SU-DHL-6 (cell line): Measurements from ENCODE around the gene NT5DC4.

Experiments
- H2AFZ ChIP-seq: fragments of 200-600 bp; sonication (generic); 2 replicates; pipeline ENCODE4 v1.6.1; 2014; ENCODE audit warnings: low read depth, mild to moderate bottlenecking, moderate library complexity, mixed read lengths, antibody characterized with exemption, low read length; ENCODE audit not compliant: severe bottlenecking
- H3F3A ChIP-seq: fragments of 200-600 bp; shearing (Covaris generic); 2 replicates; pipeline ENCODE4 v1.6.0; 2016; ENCODE audit warnings: antibody characterized with exemption, mild to moderate bottlenecking; ENCODE audit not compliant: insufficient read depth
- H3K27ac ChIP-seq: fragments of 200-600 bp; sonication (generic); 2 replicates; pipeline ENCODE4 v1.5.1; 2016; ENCODE audit warnings: low read depth, mild to moderate bottlenecking, low read length, moderate library complexity, mixed read lengths
- H3K27me3 ChIP-seq: fragments of 200-600 bp; sonication (generic), shearing (Covaris generic); 2 replicates; pipeline ENCODE4 v1.6.0; 2014; ENCODE audit warnings: mild to moderate bottlenecking, low read length
- H3K36me3 ChIP-seq: fragments of 200-600 bp; sonication (generic); 2 replicates; pipeline ENCODE4 v1.6.1; 2014; ENCODE audit warnings: mild to moderate bottlenecking, low read length, mixed read lengths
- H3K4me2 ChIP-seq: fragments of 300-600, 200-600 bp; shearing (Covaris generic), sonication (generic); 2 replicates; pipeline ENCODE4 v1.6.0; 2014; ENCODE audit warnings: low read length, low read depth, mild to moderate bottlenecking; ENCODE audit not compliant: poor library complexity, severe bottlenecking
- H3K4me3 ChIP-seq: fragments of 200-600 bp; sonication (generic); 2 replicates; pipeline ENCODE4 v1.5.1; 2014; ENCODE audit warnings: antibody characterized with exemption, low read length, mild to moderate bottlenecking, mixed read lengths; ENCODE audit not compliant: insufficient read depth, poor library complexity, severe bottlenecking
- H3K79me2 ChIP-seq: fragments of 200-600 bp; sonication (generic); 2 replicates; pipeline ENCODE4 v1.6.1; 2014; ENCODE audit warnings: mild to moderate bottlenecking, low read length, moderate library complexity; ENCODE audit not compliant: insufficient read depth
- H3K9ac ChIP-seq: fragments of 200-600 bp; sonication (generic); 2 replicates; pipeline ENCODE4 v1.7.0; 2014; ENCODE audit warnings: mild to moderate bottlenecking, low read length
- H3K9me2 ChIP-seq: fragments of 200-600 bp; sonication (generic); replicated peaks from 2 replicates; pipeline ENCODE4 v1.6.1; 2014; ENCODE audit warnings: low read length; ENCODE audit not compliant: insufficient read depth
- H3K9me3 ChIP-seq: fragments of 200-600 bp; sonication (generic); 2 replicates; pipeline ENCODE4 v1.6.1; 2014; ENCODE audit warnings: low read length, mixed read lengths; ENCODE audit not compliant: insufficient read depth
- H4K20me1 ChIP-seq: fragments of 200-600 bp; sonication (generic); 2 replicates; pipeline ENCODE4 v1.6.1; 2014; ENCODE audit warnings: low read depth, mild to moderate bottlenecking, antibody characterized with exemption, low read length, moderate library complexity, mixed read lengths
- EZH2phosphoT487 ChIP-seq: fragments of 200-600 bp; sonication (generic), shearing (Covaris generic); conservative IDR thresholded peaks from 2 replicates; pipeline ENCODE4 v1.6.1; 2018; ENCODE audit warnings: mild to moderate bottlenecking, antibody characterized with exemption, low read length, moderate library complexity, mixed read lengths
- TF ChIP-seq, protein P1 (sequence below): fragments of 200-600 bp; sonication (generic); IDR thresholded peaks from one replicate; pipeline ENCODE4 v1.5.1; 2017; ENCODE audit warnings: antibody characterized with exemption, mild to moderate bottlenecking, low read length, moderate library complexity; ENCODE audit not compliant: insufficient read depth, poor library complexity, severe bottlenecking

Gene NT5DC4

DNA sequence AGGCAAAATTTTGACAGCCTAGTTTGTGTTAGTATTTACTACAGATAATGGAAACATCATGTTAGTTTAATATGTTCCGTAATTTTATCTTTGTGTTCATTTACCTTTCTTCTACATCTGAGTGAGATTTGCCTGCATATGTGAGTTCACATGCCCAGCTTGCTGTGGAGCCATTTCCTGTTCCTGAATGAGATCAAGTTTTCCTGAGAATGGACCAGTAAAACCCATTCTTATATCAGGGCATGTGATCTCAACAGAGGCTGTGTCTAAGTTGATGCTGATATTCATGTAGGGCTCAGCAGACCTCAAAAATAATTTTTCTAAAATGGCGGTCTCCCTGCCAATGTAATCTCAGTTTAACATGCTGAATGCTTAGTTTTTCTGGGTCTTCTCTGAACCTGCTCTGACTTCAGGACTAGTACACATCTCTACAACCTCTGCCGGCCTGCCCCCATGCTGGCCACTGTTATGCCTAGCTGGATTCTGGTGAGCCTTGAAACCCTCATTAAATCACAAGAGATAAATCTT lies 62.4 kb downstream of the NT5DC4 start:
- H3K79me2 ChIP-seq = no peaks in the 10 kb centered on the region
- no peak overlapping the region for H3K4me3 ChIP-seq
- no peak overlapping the region for H2AFZ ChIP-seq
- H3K36me3 ChIP-seq = no peaks in the 10 kb centered on the region
- no peaks in the 10 kb centered on the region for H3F3A ChIP-seq
- H4K20me1 ChIP-seq = no peaks in the 10 kb centered on the region
- no peak overlapping the region for H3K27ac ChIP-seq
- no peak for TF ChIP-seq EZH2phosphoT487
- TF ChIP-seq, protein P1, sequence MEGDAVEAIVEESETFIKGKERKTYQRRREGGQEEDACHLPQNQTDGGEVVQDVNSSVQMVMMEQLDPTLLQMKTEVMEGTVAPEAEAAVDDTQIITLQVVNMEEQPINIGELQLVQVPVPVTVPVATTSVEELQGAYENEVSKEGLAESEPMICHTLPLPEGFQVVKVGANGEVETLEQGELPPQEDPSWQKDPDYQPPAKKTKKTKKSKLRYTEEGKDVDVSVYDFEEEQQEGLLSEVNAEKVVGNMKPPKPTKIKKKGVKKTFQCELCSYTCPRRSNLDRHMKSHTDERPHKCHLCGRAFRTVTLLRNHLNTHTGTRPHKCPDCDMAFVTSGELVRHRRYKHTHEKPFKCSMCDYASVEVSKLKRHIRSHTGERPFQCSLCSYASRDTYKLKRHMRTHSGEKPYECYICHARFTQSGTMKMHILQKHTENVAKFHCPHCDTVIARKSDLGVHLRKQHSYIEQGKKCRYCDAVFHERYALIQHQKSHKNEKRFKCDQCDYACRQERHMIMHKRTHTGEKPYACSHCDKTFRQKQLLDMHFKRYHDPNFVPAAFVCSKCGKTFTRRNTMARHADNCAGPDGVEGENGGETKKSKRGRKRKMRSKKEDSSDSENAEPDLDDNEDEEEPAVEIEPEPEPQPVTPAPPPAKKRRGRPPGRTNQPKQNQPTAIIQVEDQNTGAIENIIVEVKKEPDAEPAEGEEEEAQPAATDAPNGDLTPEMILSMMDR = no peak
- H3K9me3 ChIP-seq = no peaks in the 10 kb centered on the region
- no peaks in the 10 kb centered on the region for H3K9me2 ChIP-seq
- H3K4me2 ChIP-seq = no peak overlapping the region
- no peak overlapping the region for H3K9ac ChIP-seq
- no peaks in the 10 kb centered on the region for H3K27me3 ChIP-seq

DNA sequence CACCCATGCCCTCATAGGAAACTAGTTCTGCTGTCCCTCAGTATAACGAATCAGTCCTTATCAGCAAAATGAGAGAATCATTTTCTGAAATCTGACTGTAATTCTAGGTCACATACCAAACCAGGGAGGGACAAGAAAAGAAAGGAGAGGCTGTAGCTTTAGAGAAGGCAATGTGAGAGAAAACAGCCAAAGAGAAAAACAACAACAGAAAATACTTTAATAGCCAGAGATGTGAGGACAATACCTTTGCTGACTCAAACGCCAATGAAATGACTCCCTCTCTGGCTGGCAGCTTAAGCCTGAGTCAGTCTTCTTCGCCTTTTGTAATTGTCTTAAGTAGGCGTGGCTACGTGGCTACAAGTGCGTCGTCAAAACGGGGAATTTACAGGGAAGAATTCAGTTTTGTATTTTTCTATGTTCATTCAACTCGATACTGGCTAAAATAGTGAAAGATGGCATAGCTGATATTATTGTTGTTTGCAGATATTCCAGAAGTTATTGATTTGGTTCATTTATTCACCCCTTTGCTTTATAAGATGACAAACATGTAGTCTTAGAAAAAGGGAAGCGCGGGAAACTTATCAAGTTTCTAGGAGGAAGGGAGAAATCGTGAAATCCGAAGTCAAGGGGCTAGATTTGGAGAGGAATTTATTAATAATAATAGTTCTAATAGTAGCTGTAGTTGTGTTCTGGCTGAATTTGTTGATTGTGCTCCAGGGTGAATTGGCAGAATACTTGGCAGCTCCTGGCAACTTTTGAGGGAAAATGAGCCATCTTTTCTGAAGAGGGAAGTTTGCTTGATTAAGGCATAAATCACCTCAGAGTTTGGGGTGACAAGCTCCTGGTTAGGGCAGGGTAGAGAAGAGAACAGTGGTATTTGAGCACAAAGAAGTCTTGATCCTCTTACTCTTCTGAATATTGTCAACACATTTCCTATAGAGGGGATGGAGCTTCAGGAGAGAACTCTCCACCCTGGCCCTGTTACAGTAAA lies 63.7 kb downstream of the NT5DC4 start, which contains the start of gene IL1A:
Gene IL1A, minus strand, starts transcription at position 295 of the 991 bp plus-strand sequence. CDS start 723 bp downstream, outside the sequence.
- H3K9me3 ChIP-seq = no peaks in the 10 kb centered on the region
- TF ChIP-seq, protein P1 = no peak
- no peak for TF ChIP-seq EZH2phosphoT487
- H2AFZ ChIP-seq = no peak within 1 kb of the TSS
- no peaks in the 10 kb centered on the region for H3K27me3 ChIP-seq
- H3K4me2 ChIP-seq = no peak within 1 kb of the TSS
- H3K4me3 ChIP-seq = no peak within 1 kb of the TSS
- no peaks in the 10 kb centered on the region for H3F3A ChIP-seq
- no peaks in the 10 kb centered on the region for H3K36me3 ChIP-seq
- no peak within 1 kb of the TSS for H3K9ac ChIP-seq
- H3K79me2 ChIP-seq = no peaks in the 10 kb centered on the region
- H3K9me2 ChIP-seq = no peaks in the 10 kb centered on the region
- H3K27ac ChIP-seq = no peak within 1 kb of the TSS
- no peaks in the 10 kb centered on the region for H4K20me1 ChIP-seq

DNA sequence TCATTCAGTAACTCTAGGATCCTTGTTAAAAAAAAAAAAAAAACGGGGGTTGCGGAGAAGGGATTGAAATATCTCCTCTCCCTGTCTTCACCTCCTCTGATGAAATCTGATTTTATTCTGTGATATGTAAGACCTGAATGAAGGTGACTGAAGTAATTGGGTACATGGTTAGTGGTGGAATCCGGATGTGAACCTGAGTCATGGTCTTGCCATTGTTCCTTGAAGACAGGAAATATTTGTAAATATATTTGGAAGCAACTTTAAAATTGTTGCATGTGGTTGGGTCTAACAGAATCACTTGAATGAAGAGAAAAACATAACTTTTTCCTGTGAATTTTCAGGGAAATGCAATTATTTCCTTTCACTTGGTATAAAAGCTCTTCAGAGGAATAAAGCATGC lies 66.5 kb downstream of the NT5DC4 start:
- H3K27ac ChIP-seq = no peak overlapping the region
- TF ChIP-seq EZH2phosphoT487 = no peak
- TF ChIP-seq, protein P1 = no peak
- H3K4me2 ChIP-seq = no peak overlapping the region

More for the DNA sequence above, 66.5 kb downstream of the NT5DC4 start:
- Histone ChIP-seq H3K9ac (no peak overlapping the region), H3K36me3 (no peaks in the 10 kb centered on the region), H3K79me2 (no peaks in the 10 kb centered on the region), H3K27me3 (no peaks in the 10 kb centered on the region), H2AFZ (no peak overlapping the region), H3K9me2 (no peaks in the 10 kb centered on the region), H3K4me3 (no peak overlapping the region), H3F3A (no peaks in the 10 kb centered on the region), H3K9me3 (no peaks in the 10 kb centered on the region), H4K20me1 (no peaks in the 10 kb centered on the region)
